Left lobe of liver (tissue), 2 donors: ENCODE results near the gene C17orf114.
A peak's percentile ranks its signal among the peaks of the same experiment; 100 is the strongest.
"Not testable (repeated sequence)": the region's sequence is repeated elsewhere in the genome, so short reads cannot be mapped to it uniquely, and the experiment has no call there.

Source experiments
- ATAC-seq: fragments of 200-7000 bp; cut with Tn5 transposase; one replicate; pipeline ENCODE4 v1.9.1; 2020; ENCODE audit warnings: mild to moderate bottlenecking, moderate library complexity
- DNase-seq: peaks from one replicate; pipeline ENCODE4 v3.0.0-alpha.2; 2020; ENCODE audit warnings: low spot score
- donor health status: DM: no; HTN: no; CAD: no; lungs with moderate emphysema.
- donor health status: DM: no; HTN: yes; CAD: no.

The C17orf114 gene

DNA sequence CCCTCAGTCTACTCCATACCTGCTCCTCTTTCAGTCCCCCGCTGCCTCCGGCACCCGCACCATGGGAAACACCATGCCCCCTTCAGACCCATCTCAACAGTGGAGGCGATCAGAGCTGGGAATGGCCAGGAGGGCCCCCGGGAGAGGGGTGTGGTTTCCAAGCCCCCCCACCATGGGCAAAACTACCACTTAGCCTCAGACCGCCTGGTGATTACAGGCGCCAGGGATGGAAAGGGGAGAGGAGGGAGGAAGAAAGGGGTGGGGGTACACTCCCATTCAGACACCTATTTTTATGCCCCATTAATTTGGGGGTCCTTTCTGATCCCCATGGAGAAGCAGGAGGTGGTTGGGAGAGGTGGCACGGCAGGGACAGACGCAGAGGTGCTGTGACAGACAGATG lies at the start of gene C17orf114:
Gene C17orf114 (minus strand): TSS at position 101 of the 400 bp plus-strand sequence.
- ATAC-seq (no peak), DNase-seq (no peak)

DNA sequence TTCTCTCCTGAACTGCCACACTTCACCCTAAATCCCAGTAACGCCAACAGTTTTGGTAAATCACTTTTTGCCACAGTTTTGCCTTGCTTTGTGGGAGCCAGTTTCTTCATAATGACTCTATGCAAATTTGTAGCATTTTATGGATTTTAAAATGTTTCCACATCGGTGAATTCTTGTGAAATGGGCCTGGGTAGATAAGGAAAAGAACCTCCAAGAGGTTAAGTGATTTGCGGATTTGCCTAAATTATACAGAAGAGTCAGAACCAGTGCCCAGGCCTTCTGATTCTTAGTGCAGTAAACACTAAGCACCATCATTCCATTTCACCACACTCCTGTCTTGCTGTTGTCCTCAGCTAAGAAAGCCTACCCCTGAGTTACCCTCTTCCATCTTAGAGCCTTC lies 49.0 kb upstream of the C17orf114 start:
- ATAC-seq, result no peak

DNA sequence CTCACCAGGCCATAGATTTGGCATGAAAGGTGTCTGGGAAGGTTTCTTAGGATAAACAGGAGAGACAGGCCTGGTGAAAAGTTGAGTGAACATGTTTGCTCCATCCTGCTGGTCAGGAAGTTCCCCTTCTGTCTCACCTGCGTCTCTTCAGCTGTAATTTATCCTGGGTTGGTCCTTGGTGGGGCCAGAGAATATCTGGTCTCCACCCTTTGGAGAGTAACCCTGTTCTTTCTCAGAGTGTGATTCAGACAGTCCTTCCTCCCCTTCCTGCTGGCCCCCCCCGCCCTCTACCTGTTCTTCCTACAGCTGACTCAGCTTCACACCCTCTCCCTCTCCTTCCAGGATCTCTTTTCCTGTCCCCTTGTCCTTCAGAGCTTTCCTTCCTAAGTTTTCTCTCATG lies 48.1 kb upstream of the C17orf114 start:
- DNase-seq (no peak), ATAC-seq (no peak)

More for the DNA sequence above, 49.0 kb upstream of the C17orf114 start:
- no peak for DNase-seq

DNA sequence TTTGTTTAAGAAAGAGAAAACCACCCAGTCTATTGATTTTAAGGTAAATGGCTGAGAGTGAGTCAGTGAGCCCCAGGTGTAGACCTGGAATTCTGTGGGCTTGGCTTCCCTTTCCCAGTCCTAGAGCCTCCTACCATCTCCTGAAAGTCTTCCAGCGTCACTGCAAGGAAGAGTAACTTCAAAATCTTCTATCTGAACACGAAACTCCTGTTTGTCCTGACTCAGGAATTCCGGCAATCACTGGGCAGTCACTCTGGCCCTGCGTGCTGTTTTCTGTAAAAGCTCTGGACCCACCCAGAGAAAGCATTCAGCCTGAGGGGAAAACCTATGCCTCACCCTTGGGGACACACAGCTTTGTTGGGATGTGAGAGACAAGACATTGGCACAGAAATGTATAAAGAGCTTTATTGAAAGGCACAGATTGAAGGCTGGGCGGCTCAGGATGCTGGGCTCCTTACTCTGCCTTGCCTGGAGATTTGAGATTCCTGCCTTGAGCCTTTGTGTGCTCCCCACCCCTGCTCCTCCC lies 46.9 kb upstream of the C17orf114 start:
- ATAC-seq (no peak), DNase-seq (no peak)

DNA sequence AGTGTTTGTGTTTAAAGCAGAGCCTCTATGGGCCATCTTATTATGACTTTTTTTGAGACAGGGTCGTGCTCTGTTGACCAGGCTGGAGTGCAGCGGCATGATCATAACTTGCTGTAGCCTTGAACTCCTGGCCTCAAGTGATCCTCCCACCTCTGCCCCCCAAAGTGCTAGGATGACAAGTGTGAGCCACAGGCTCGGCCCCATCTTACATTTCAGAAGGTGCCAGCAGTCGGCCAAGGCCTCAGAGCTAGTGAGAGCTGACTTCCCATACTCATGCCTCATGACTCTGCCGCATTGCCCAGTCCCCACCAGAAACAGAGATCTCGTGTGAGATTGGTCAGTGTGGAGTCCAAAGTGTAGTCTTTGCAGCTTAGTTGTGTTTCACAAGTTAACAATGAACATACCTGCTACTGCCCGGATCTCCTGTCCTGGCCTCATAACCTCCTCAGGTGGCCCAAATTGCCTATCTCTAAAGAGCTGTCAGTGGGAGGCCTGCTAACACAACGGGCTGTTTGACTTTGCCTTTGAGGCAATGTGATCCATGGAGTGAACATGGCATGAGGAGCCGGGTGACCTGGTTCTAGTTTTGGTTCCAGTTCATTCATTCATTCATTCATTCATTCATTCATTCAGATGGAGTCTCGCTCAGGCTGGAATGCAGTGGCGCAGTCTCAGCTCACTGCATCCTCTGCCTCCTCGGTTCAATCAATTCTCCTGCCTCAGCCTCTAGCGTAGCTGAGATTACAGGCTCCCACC lies 44.7 kb upstream of the C17orf114 start:
- ATAC-seq (no peak), DNase-seq (no peak)

DNA sequence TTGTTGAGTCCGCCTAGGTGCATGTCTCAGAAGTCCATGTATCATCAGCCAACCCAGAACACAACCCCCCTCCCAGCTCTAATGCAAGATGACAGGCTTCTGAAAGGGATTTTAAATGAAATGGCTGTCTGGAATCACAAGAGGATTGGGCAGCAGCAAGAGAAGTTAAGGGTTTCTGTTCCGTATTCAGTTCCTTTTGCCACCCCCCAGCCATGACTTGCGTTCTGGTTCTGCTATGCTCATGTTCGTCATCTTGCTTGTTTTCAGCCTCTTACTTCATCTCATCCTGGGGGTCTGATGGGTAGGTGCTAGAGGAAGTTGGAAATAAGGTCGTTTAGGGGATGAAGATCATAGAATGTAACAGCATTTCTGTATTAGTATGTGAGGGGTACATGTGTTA lies 43.0 kb upstream of the C17orf114 start:
- DNase-seq (no peak), ATAC-seq (peak; percentile 34)

DNA sequence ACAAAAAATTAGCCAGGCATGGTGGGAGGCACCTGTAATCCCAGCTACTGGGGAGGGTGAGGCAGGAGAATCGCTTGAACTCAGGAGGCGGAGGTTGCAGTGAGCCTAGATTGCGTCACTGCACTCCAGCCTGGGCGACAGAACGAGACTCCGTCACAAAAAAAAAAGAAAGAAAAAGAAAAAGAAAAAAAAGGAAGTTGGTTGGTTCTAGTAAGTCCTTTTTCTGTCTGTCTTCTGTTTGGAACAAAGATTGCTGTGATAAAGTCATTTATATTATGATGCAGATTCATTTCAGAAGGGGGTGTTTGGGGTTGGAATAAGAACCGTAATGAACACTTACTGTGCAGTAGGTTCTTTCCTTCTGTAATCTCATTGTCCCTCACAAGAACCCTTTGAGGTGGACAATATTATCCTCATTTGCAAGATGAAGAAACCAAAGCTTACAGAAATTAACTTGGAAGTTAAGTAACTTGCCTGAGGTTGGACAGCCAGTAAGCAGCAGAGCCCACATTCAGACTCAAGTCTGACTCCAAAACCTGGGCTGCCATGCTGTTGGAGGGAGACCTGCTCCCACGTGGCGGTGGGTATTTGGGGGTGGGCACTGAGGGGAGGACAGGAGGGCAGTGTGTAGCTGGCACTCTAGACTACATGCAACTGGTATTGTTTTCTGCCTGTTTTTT lies 41.3 kb upstream of the C17orf114 start:
- no peak for ATAC-seq
- DNase-seq, result no peak

DNA sequence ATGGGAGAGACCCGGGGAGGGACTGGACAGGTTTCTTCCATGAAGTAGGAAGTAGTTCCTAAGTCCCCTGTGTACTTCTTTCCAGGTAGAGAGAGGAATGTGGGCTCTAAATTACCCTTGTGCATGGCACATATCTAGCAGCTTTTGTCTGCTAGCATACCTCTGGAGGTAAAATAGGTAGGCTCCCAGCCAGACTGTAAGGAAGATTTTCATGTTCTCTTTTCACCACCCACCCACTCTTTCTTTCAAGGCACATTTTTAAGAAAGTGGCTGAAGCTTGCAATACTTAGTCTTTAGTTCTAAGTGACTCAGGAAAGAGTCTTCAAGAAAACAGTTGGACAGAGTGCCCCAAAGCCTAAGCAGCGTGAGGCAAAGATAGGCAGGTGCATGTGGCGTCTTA lies 40.2 kb upstream of the C17orf114 start:
- DNase-seq, result no peak
- no peak for ATAC-seq

DNA sequence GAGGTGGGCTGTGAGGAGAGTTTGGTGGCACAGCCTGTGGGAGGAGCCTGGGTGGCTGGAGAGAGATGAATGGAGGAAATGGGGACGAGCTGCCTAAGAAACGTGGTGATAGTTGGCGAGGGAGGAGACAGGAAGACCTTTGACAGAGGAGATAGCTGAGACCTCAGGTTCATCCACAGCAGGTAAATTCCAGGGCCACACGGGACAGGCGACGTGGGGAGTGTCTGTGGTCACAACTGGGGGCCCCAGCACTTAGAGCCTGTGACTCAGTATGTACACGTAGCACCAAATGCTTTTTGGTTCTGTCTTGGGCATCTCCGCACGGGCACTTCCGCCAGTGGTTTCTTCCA lies 38.7 kb upstream of the C17orf114 start:
- DNase-seq, result no peak
- no peak for ATAC-seq

DNA sequence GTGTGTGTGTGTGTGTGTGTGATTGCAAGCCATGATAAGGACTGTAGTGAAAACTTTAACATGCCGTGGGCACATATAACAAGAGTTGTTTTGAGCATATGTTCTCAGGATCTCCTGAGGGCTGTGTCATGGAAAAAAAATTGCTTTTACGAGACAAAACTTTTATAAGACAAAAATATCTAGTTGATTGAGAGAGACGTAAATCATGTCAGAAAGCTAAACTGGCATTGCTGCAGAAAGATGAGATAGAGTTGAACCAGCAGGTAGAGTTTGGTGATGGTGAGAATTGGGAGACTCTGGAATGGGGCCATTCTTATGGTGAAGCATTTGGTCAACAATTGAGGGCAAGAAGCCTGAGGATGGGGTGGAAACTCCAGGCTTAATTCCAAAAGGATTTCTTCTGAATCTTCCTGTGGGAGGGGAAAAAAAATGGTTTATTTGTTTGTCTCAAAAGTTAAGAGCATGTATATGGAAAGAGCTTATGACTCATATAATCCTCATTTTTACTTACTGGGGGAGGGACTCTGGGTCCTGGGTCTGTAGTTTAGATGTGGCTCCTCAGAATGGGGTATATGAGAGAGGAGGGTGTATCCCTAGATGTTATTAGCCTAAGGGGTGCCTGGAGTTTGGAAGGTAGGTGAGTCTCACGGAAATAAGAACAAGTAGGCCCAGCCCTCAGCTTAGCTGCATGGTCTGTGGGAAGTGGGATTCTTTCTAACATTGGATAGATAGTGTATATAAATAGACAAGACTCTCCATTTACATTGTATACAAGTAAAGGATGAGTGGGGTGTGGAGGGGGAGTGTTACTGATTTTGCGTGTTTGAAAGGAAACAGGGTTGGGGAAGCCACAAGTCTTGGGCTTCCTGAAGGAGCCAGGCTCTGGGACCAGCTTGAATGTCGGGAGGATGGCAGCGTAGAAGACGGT lies 38.1 kb upstream of the C17orf114 start:
- ATAC-seq (no peak), DNase-seq (no peak)

DNA sequence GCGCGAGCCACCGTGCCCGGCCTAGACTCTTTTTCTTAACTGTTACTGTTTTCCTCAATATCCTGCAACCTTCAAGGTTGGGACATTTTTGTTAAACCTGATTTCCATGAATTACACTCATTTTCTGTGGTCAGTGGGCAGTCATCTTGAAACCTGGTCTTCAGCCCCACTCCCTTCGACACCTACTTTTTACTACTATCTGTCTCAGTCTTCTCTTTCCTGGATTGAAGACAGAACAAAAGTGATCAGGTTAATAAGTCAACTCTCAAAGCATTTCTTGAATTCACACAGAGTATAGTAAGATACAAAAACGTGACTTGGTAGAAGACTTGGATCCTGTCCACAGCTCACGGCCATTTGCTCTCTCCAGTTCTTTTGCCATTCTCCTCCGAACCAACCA lies 37.1 kb upstream of the C17orf114 start:
- DNase-seq (no peak), ATAC-seq (no peak)

DNA sequence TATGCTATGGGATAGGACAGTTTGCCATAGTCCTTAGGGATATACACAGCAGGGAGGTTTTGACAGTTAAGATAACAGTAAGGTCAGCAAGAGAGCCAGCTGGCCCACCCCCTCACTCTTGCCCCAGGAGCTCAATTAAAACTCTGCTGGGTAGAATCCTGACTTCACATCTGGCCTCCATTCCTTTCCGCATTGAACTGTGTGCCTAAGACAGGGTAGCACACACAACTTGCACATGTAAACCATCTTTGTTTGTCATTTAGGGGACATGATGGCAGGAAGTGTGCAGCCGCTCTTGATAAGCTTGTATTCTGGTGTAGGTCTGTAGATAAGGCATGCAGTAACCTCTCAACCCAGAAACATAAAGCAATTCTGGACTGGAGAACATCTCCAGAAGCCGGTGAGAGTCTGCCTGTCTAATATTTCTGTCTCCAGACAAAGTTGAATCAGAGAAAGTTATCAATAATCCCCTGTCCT lies 36.2 kb upstream of the C17orf114 start:
- ATAC-seq (no peak), DNase-seq (no peak)

DNA sequence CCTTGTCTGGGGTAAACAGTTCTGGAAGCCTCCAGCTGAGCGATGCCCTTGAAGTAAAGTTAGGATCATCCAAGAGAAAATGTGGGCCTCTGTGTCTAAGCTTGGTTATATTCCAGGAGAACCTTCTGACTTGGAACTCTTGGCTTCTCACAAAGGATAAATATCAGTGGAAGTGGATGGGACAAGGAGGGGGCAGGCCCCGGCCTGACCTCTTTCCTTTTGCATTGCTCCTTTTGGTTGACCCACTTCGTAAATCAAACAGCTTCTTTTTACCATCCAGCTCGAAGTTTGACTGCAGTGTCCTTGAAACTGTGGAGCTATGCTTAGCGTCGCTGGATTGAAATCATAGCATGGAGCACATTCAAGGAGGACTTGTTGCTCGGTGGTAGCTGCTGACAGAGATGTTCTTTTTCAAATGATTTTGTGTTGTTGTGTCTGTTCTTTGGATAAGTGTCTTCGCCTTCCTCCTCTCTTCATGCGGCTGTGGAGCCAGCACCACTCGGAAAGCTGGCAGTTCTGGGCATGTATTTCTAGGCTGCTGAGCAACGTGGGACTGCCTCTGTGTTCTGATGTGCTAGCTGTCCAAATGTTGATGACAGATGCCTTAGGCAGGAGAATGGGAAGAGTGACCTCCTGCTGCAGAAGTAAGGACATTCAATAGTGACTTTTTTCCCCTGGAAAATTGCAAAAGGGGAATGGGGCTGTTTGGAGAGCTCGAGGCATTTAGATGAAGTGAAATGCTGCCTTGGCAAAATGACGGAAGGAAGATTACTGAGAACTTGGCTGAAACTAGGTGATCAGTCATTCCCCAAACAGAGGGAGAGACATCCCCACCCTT lies 35.6 kb upstream of the C17orf114 start:
- DNase-seq (no peak), ATAC-seq (no peak)

DNA sequence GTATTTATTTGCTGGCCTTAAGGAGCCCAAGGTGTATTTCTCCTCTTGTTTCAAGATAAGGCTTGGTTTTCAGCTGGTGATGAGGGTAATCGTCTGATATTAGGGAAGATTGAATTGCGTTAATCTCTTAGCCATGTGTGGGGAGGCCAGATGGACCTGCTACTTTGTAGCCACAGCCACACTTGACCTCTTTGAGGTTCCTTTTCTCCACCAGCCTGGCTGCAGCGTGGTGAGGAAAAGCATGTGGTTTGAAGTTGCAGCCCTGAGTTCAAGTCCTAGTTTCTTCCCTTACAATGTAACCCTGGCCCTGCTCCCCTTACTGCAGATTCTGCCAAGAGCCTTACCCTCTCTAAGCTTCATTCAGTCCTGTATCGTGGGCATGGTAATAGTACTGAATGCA lies 34.1 kb upstream of the C17orf114 start:
- DNase-seq (no peak), ATAC-seq (no peak)

DNA sequence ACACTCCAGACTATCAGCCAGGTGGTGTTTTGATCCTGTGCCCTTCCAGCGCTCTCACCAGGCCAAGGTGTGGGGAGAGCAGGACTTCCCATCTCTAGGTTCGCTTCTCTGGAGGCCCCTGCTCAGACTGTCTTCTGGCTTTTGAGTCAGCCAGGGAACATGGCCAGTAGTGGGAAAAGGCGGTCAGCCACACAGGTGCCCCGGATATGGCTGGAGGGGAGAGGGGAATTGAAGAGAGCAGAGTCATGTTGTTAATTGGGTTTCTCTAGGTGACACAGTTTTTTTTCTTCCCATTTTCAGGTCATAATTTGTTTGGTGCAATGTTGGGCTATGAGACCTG lies 32.5 kb upstream of the C17orf114 start:
- DNase-seq, result no peak
- ATAC-seq, result no peak

DNA sequence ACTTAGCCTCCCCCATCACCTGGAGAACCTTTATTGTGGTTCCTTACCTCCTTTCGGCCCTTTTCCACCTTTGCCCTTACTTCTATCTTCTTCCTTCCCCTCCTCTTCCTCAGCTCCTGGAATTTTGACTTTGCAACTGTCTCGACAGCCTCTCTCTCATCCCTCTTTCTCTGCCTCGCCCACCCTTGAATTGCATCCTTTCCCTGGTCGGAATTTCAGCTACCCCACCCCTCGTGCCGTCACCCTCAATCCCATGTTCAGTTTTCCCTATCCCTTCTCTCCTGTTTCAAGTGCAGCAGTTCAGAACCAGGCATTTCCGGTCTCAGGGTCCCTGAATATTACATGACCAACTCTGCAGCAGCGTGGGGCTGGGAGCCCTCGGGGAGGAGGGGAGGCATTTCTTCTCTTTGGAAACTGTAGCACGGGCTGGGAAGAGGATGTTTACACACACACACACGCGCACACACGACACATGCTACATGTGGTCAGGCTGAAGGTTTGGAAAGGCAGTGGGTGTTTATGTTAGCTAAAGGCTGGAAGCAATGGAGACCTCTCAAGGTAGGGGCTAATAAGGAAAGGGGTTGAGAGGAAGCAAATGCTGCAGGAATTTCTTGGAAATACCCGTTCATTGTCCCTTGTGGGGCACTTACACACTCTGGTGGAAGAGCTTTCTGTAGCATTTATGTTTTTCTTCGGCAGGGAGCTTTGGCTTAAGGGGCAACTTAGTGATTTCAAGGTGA lies 32.0 kb upstream of the C17orf114 start:
- ATAC-seq (peak; percentile 4), DNase-seq (no peak)

DNA sequence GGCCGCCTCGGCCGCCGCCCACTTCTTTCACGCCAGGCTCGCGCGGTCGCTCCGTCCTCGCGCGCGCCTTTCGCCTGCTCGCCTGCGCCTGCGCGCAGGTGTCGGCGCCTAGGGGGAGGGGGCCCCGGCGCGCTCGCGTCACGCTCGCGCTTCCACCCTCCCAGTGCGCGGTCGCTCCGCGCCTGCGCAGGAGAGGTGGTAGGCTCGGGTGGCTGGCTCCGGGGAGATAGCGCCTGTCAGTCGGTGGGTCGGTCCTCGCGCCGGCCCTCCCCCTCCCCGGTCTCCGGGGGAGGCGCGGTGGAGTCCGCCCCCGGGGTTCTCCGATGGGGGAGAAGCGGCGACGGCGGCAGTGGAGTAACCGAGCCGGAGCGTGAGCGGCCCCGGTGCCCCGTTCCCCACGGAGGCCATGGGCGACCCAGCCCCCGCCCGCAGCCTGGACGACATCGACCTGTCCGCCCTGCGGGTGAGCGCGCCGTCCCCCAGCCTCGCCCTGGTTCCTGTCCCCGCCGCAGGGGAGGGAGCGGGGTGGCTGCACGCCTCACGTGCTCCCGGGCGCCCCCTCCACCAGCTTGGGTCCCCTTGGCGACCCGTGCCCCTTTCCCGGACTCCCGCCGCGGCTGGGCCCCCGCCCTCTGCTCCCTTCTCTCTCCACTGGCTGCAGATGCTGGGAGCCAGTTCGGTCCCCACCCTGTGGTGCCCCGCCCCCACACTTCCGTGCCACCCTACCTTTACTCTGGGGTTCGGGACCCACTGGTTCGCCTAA lies 31.2 kb upstream of the C17orf114 start, which contains the start of gene MINK1:
Gene MINK1 (plus strand): TSS at position 163 of the 763 bp plus-strand sequence. CDS start 244 bp downstream, at position 407.
- DNase-seq (peak; percentile 93), ATAC-seq (peak; percentile 93)

DNA sequence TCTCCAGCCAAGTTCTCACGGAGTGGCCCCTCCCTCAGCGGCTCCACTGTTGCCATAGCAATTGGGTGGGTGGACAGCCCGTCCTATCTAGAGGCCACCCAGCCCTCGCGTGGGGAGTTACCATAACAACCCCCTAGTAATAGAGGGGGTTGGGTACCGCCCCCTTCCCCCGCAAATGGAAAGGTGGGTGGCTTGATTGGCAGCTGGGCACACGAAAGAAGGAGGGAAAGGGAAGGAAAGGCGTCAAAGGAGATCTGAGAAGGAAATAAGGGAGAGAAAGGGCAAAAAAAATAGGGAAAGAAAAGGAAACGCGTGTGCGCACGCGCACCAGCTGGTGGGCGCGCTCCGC lies 30.7 kb upstream of the C17orf114 start:
- not testable (repeated sequence) for ATAC-seq, DNase-seq

DNA sequence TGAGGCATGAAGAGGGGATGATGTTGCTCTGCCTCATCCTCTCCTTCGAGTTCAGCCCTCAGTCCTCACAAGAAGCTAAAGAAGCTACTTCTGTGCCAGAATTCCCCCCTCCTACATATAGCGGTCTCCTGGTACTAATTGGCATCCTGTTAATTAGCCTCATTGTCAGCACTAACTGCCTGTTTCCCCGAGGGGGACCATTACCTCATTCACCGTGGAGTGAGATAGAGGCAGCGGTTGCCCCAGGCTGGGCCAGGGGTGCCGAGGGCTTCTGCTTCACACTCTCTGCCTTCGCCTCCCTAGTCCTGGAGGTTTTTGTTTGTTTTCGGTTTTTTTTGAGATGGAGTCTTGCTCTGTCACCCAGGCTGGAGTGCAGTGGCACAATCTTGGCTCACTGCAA lies 25.3 kb upstream of the C17orf114 start:
- ATAC-seq (no peak), DNase-seq (no peak)
